Fibroblast of skin of left biceps (primary cell): Measurements from ENCODE around the gene ZNF329.

Source experiments
- DNase-seq, 2 experiments: peaks; one replicate each; pipeline ENCODE4 v3.0.0-alpha.2; 2013; ENCODE audit warnings: low read depth in 2 of 2

Gene ZNF329

GRCh38 chr19:58118979-58119733, 31.4 kb downstream of the ZNF329 start:
- no peak for DNase-seq

- no peak for DNase-seq
Measured at GRCh38 chr19:58117841-58118575, 32.6 kb downstream of the ZNF329 start.

GRCh38 chr19:58108546-58108817, 42.1 kb downstream of the ZNF329 start:
- DNase-seq, result no peak

GRCh38 chr19:58107778-58108545, 42.6 kb downstream of the ZNF329 start:
- DNase-seq, result no peak

GRCh38 chr19:58098682-58098998, 51.9 kb downstream of the ZNF329 start:
- DNase-seq, result no peak

GRCh38 chr19:58097781-58098681, 52.6 kb downstream of the ZNF329 start, which contains the start of gene ZSCAN18:
TSS of gene ZSCAN18 (minus strand) at chr19:58098231. CDS start at chr19:58090267, 7,964 bp downstream.
- peak; percentile 86 to 87 for DNase-seq

- no peak for DNase-seq
Measured at GRCh38 chr19:58097349-58097748, 53.2 kb downstream of the ZNF329 start.

GRCh38 chr19:58096884-58097283, 53.7 kb downstream of the ZNF329 start:
- DNase-seq, result no peak

GRCh38 chr19:58095328-58095727, 55.3 kb downstream of the ZNF329 start:
- no peak for DNase-seq

GRCh38 chr19:58093071-58093470, 57.5 kb downstream of the ZNF329 start:
- DNase-seq, result no peak

GRCh38 chr19:58091251-58091995, 59.2 kb downstream of the ZNF329 start:
- DNase-seq, result no peak

- DNase-seq, result no peak
Measured at GRCh38 chr19:58089846-58090245, 60.7 kb downstream of the ZNF329 start.

GRCh38 chr19:58088521-58089052, 62.0 kb downstream of the ZNF329 start:
- no peak for DNase-seq

- no peak for DNase-seq
Measured at GRCh38 chr19:58086825-58087710, 63.5 kb downstream of the ZNF329 start.

- DNase-seq, result no peak
Measured at GRCh38 chr19:58085348-58085875, 65.2 kb downstream of the ZNF329 start.

- DNase-seq, result no peak
Measured at GRCh38 chr19:58084596-58085347, 65.8 kb downstream of the ZNF329 start.

- DNase-seq, result no peak
Measured at GRCh38 chr19:58083021-58083420, 67.6 kb downstream of the ZNF329 start.

GRCh38 chr19:58079792-58080191, 70.8 kb downstream of the ZNF329 start:
- DNase-seq, result no peak
